Spleen (tissue), 11 donors: ENCODE results near the gene PNLIPRP2. TPM values are rescaled to one million over a fixed set of nuclear protein-coding genes. Genes with fewer than 3 reads are reported as not detected.

ENCODE experiments used
- DNase-seq: peaks from one replicate; pipeline ENCODE4 v3.0.0-alpha.2; 2020
- H3K27ac ChIP-seq, 8 donors: fragments of 200-600 bp; sonication (generic) in 7 of 8; 1 replicate in 4 of 8; 2 replicates in 4 of 8; pipeline versions ENCODE4 v1.5.0 to v1.8.0; 2016 to 2021; ENCODE audit warnings: inconsistent platforms in 4 of 8, mild to moderate bottlenecking in 4 of 8, moderate library complexity in 1 of 8
- H3K27me3 ChIP-seq, 7 donors: fragments of 200-600 bp; sonication (generic) in 6 of 7; replicated peaks in 1 of 7; 1 replicate in 4 of 7; 2 replicates in 3 of 7; pipeline versions ENCODE4 v1.5.0 to v1.8.0; 2016 to 2021; ENCODE audit warnings: inconsistent platforms in 3 of 7, mild to moderate bottlenecking in 1 of 7
- H3K36me3 ChIP-seq, 6 donors: fragments of 200-600 bp; sonication (generic) in 5 of 6; 1 replicate in 4 of 6; 2 replicates in 2 of 6; pipeline versions ENCODE4 v1.5.0 to v1.8.0; 2016 to 2021; ENCODE audit warnings: inconsistent platforms in 2 of 6
- H3K4me1 ChIP-seq, 6 donors: fragments of 200-600 bp; sonication (generic) in 5 of 6; 1 replicate in 3 of 6; 2 replicates in 3 of 6; pipeline versions ENCODE4 v1.5.0 to v1.8.0; 2016 to 2021; ENCODE audit warnings: inconsistent platforms in 3 of 6
- H3K4me3 ChIP-seq, 8 donors: fragments of 200-600 bp; sonication (generic) in 7 of 8; 1 replicate in 4 of 8; 2 replicates in 4 of 8; pipeline versions ENCODE4 v1.5.0 to v1.8.0; 2016 to 2021; ENCODE audit warnings: inconsistent platforms in 4 of 8, mild to moderate bottlenecking in 4 of 8, moderate library complexity in 2 of 8
- H3K9me3 ChIP-seq, 8 donors: fragments of 200-600 bp; sonication (generic) in 7 of 8; 1 replicate in 4 of 8; 2 replicates in 4 of 8; pipeline versions ENCODE4 v1.5.0 to v1.8.0; 2016 to 2021; ENCODE audit warnings: inconsistent platforms in 4 of 8
- POLR2A ChIP-seq, 3 donors: fragments of 450-650 bp; IDR thresholded peaks; one replicate each; pipeline ENCODE4 v1.5.1; 2017; ENCODE audit warnings: antibody characterized with exemption in 3 of 3, mild to moderate bottlenecking in 1 of 3
- POLR2AphosphoS5 ChIP-seq, 3 donors: sonication (generic); formaldehyde crosslinking; IDR thresholded peaks; one replicate each; pipeline ENCODE4 v1.5.1; 2017; ENCODE audit warnings: antibody characterized with exemption in 3 of 3
- WGBS, 5 donors: extraction: QIAGEN DNeasy Blood & Tissue Kit in 3 of 5; methylation state at CpG; one replicate each; pipeline versions ENCODE4 v1.1.5 to v1.1.7; 2013 to 2018; 5-methylcytosine and 5-hydroxymethylcytosine counted together
- intact Hi-C: fragments of 100-400 bp; cut with DNase I; formaldehyde crosslinking; loops from one replicate; pipeline ENCODE4 v1.15.0; 2023; ENCODE audit warnings: low total_unique reads
- polyA plus RNA-seq, 3 donors: library from polyadenylated mRNA; stranded (reverse); fragments of 200-250 nt; gene quantifications; one replicate each; pipeline ENCODE4 v1.2.1, GENCODE V29; 2013
- total RNA-seq, 7 donors: library from RNA; depleted of rRNA in 3 of 7; stranded (reverse); fragments of >200 nt in 3 of 7; fragmentation: NEBNext Ultra II Directional in 4 of 7; extraction: Animal tissue kit (Norgen Biotek cat#: 25700) in 4 of 7; gene quantifications; one replicate each; pipeline versions ENCODE4 v1.1.0 to v1.2.1, GENCODE V29; 2016 to 2021
- TF ChIP-seq, protein P1 (sequence below), 11 experiments: fragments of 200-600 bp in 7 of 11; fragments of 450-650 bp in 4 of 11; sonication (generic) in 4 of 11; IDR thresholded peaks in 8 of 11; conservative IDR thresholded peaks in 3 of 11; 1 replicate in 7 of 11; 2 replicates in 4 of 11; pipeline versions ENCODE4 v1.4.0 to v1.8.0; 2016 to 2021; ENCODE audit warnings: antibody characterized with exemption in 11 of 11, inconsistent platforms in 4 of 11, mild to moderate bottlenecking in 1 of 11
- donor health status: healthy with polysubstance abuse.
- donor health status: DM: no; HTN: no; CAD: no; lungs with moderate emphysema.
- donor health status: DM: no; HTN: no; CAD: no.
- donor health status: Bipolar disorder and iron deficiency.
- donor health status: healthy.
- donor health status: DM: no; HTN: no; CAD: no.
- donor health status: DM: yes; HTN: yes; CAD: no.

Gene PNLIPRP2
- total and polyA plus RNA-seq, 10 donors: 0.07 to 0.60 (median 0.26) TPM; not detected in 6

DNA sequence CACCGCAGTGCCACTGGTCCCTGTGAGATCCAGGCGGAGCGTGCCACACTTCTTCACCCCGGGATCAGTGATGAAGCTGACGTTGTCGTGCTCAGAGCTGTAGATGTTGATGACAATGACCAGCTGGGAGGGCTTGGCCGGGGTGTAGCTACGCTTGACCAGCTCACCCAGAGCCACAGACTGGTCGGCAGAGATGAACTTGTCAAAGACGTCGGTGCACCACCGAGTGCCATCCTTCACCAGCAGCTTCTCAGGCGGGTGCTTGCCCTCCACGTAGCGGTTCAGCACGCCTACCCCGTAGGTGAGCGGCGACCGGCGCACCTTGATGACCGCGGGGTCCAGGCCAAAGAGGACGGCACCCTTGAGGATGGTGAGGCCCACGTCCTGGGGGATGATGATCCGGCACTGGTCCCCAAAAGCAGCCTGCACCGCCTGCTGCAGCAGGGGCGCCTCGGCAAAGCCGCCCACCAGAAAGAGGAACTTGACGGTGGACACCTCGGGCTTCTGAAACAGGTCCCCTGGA, 54.2 kb downstream of the PNLIPRP2 start:
- H3K9me3 ChIP-seq: no peaks in the 10 kb centered on the region
- intact Hi-C loops: no loop called here
- no peaks in the 10 kb centered on the region for H3K4me1 ChIP-seq
- WGBS, 5 donors: 72 to 87% (median 82%) methylated on average over 25 to 32 of the region's 32 CpGs
- peaks cover 0 to 9% (median 0%) of the 10 kb centered on the region in 7 donors for H3K27me3 ChIP-seq
- DNase-seq: no peak
- H3K36me3 ChIP-seq: peaks cover 0 to 17% (median 0%) of the 10 kb centered on the region in 6 donors
- no peak overlapping the region for H3K4me3 ChIP-seq
- H3K27ac ChIP-seq: no peak overlapping the region
- no peak for TF ChIP-seq POLR2AphosphoS5 (IDR thresholded peaks at IDR 0.05)
- no peak for TF ChIP-seq POLR2A (IDR thresholded peaks at IDR 0.05)
- TF ChIP-seq, protein P1, sequence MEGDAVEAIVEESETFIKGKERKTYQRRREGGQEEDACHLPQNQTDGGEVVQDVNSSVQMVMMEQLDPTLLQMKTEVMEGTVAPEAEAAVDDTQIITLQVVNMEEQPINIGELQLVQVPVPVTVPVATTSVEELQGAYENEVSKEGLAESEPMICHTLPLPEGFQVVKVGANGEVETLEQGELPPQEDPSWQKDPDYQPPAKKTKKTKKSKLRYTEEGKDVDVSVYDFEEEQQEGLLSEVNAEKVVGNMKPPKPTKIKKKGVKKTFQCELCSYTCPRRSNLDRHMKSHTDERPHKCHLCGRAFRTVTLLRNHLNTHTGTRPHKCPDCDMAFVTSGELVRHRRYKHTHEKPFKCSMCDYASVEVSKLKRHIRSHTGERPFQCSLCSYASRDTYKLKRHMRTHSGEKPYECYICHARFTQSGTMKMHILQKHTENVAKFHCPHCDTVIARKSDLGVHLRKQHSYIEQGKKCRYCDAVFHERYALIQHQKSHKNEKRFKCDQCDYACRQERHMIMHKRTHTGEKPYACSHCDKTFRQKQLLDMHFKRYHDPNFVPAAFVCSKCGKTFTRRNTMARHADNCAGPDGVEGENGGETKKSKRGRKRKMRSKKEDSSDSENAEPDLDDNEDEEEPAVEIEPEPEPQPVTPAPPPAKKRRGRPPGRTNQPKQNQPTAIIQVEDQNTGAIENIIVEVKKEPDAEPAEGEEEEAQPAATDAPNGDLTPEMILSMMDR (IDR thresholded peaks at IDR 0.05 in 8 of 11, conservative IDR thresholded peaks at IDR 0.05 in 3 of 11): no peak

DNA sequence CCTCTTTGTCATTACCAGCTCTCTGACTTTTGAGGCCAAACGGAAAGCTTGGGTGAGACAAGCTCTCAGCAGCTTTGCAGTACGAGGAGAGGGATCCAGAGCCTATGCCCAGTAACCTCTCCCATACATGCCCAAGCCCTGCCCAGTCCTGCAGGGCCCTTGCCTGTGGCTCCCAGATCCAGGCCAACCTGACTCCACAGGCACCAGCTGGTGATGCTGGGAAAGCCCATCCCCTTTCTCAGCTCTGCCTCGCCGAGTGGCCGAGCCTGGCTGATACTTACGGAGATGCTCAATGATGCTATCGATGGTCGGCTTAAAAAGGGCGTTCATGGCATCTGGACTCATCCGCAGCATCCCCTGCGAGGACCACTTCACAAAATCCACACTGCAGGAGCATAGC, 55.4 kb downstream of the PNLIPRP2 start:
- no peak for DNase-seq
- H3K9me3 ChIP-seq: no peaks in the 10 kb centered on the region
- no peaks in the 10 kb centered on the region for H3K27me3 ChIP-seq
- H3K4me1 ChIP-seq: no peaks in the 10 kb centered on the region
- no peak overlapping the region for H3K4me3 ChIP-seq
- WGBS, 5 donors: 85 to 91% (median 90%) methylated on average over 7 to 11 of the region's 11 CpGs
- intact Hi-C loops: no loop called here
- TF ChIP-seq POLR2AphosphoS5 (IDR thresholded peaks at IDR 0.05) (no peak), POLR2A (IDR thresholded peaks at IDR 0.05) (no peak)
- TF ChIP-seq, protein P1 (IDR thresholded peaks at IDR 0.05 in 8 of 11, conservative IDR thresholded peaks at IDR 0.05 in 3 of 11): no peak
- no peak overlapping the region for H3K27ac ChIP-seq
- peaks cover 0 to 17% (median 0%) of the 10 kb centered on the region in 6 donors for H3K36me3 ChIP-seq

- Histone ChIP-seq H3K27me3 (no peaks in the 10 kb centered on the region), H3K4me1 (no peaks in the 10 kb centered on the region), H3K9me3 (no peaks in the 10 kb centered on the region), H3K4me3 (no peak overlapping the region), H3K27ac (no peak overlapping the region), H3K36me3 (peaks cover 0 to 17% (median 0%) of the 10 kb centered on the region in 6 donors)
- TF ChIP-seq POLR2AphosphoS5 (IDR thresholded peaks at IDR 0.05) (no peak), POLR2A (IDR thresholded peaks at IDR 0.05) (no peak)
- TF ChIP-seq, protein P1 (IDR thresholded peaks at IDR 0.05 in 8 of 11, conservative IDR thresholded peaks at IDR 0.05 in 3 of 11): no peak
- WGBS, 5 donors: 77 to 89% (median 84%) methylated on average over 8 of the region's 8 CpGs
- intact Hi-C loops: no loop called here
- no peak for DNase-seq
Measured at GRCh38 chr10:116676633-116677032, 55.9 kb downstream of the PNLIPRP2 start.

DNA sequence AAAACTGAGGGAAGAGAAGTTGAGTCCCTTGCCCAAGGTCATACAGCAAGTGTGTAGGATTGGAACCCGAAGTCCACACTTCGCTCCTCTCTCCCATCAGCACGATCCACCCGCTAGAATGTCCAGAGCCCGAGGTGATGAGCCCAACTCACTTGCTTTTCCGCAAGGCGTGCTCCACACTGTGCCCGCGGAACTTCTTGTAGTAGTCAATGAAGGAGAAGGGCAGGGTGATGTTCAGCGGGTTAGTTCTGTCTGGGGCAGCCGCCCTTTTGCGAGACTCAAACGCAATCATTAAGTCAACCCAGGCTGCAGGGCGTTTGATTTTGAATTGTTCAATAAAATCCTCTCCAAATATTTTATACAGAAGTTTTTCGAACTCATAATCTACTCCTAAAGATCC, 58.6 kb downstream of the PNLIPRP2 start:
- Histone ChIP-seq H3K4me3 (no peak overlapping the region), H3K9me3 (no peaks in the 10 kb centered on the region), H3K27ac (no peak overlapping the region), H3K27me3 (no peaks in the 10 kb centered on the region), H3K36me3 (peaks cover 0 to 17% (median 0%) of the 10 kb centered on the region in 6 donors), H3K4me1 (peaks cover 0 to 7% (median 3%) of the 10 kb centered on the region in 6 donors)
- TF ChIP-seq, protein P1 (IDR thresholded peaks at IDR 0.05 in 8 of 11, conservative IDR thresholded peaks at IDR 0.05 in 3 of 11): no peak
- TF ChIP-seq POLR2A (IDR thresholded peaks at IDR 0.05): no peak
- TF ChIP-seq POLR2AphosphoS5 (IDR thresholded peaks at IDR 0.05): no peak
- intact Hi-C loops: loop anchor here (2.0 kb wide), 1 partner anchor 109 kb away; no protein-coding TSS in a partner anchor
- no peak for DNase-seq
- WGBS, 5 donors: 93 to 97% (median 94%) methylated on average over 15 of the region's 15 CpGs
